Activated naive CD8-positive, alpha-beta T cell treated with anti-CD3 and anti-CD28 coated beads for 36 hours (primary cell): ENCODE data around the gene TLX1. TPM values are rescaled to one million over a fixed set of nuclear protein-coding genes. Genes with fewer than 3 reads are reported as not detected.

Source experiments
- DNase-seq: peaks from one replicate; pipeline ENCODE4 v3.0.0; 2021
- H3K27ac Mint-ChIP-seq: one replicate; pipeline ENCODE4 v1.8.0; 2022; ENCODE audit warnings: mild to moderate bottlenecking, moderate library complexity, mixed read lengths
- H3K27me3 Mint-ChIP-seq: one replicate; pipeline ENCODE4 v1.8.0; 2022; ENCODE audit warnings: mild to moderate bottlenecking, mixed read lengths
- H3K36me3 Mint-ChIP-seq: one replicate; pipeline ENCODE4 v1.8.0; 2021; ENCODE audit warnings: mild to moderate bottlenecking, mixed read lengths
- H3K4me1 Mint-ChIP-seq: one replicate; pipeline ENCODE4 v1.8.0; 2021; ENCODE audit warnings: mixed read lengths
- H3K4me3 Mint-ChIP-seq: one replicate; pipeline ENCODE4 v1.8.0; 2022; ENCODE audit warnings: mild to moderate bottlenecking, moderate library complexity, mixed read lengths
- H3K9me3 Mint-ChIP-seq: one replicate; pipeline ENCODE4 v1.8.0; 2022; ENCODE audit warnings: mixed read lengths
- total RNA-seq, 2 experiments: library from RNA; stranded (reverse); gene quantifications; one replicate each; pipeline ENCODE4 v1.2.3, GENCODE V29; 2021

Gene TLX1
- total RNA-seq, 2 experiments from 2014 or later: not detected

- H3K27ac Mint-ChIP-seq: peak overlapping the region; percentile 9
- peaks cover 92% of the 10 kb centered on the region for H3K27me3 Mint-ChIP-seq
- peaks cover 42% of the 10 kb centered on the region for H3K4me1 Mint-ChIP-seq
- no peak overlapping the region for H3K4me3 Mint-ChIP-seq
- H3K9me3 Mint-ChIP-seq: no peaks in the 10 kb centered on the region
- no peaks in the 10 kb centered on the region for H3K36me3 Mint-ChIP-seq
- DNase-seq: no peak
Observed at GRCh38 chr10:101136007-101136707, 5.1 kb downstream of the TLX1 start.

GRCh38 chr10:101136708-101137121 is 5.6 kb downstream of the TLX1 start:
- no peak overlapping the region for H3K27ac Mint-ChIP-seq
- H3K36me3 Mint-ChIP-seq: no peaks in the 10 kb centered on the region
- peaks cover 42% of the 10 kb centered on the region for H3K4me1 Mint-ChIP-seq
- no peaks in the 10 kb centered on the region for H3K9me3 Mint-ChIP-seq
- H3K27me3 Mint-ChIP-seq: peaks cover 97% of the 10 kb centered on the region
- no peak for DNase-seq
- H3K4me3 Mint-ChIP-seq: no peak overlapping the region

GRCh38 chr10:101137271-101137670 is 6.2 kb downstream of the TLX1 start:
- Mint-ChIP-seq H3K4me1 (peaks cover 40% of the 10 kb centered on the region), H3K4me3 (no peak overlapping the region), H3K27ac (no peak overlapping the region), H3K9me3 (no peaks in the 10 kb centered on the region), H3K27me3 (peaks cover 99% of the 10 kb centered on the region), H3K36me3 (no peaks in the 10 kb centered on the region)
- DNase-seq: no peak

- Mint-ChIP-seq H3K27me3 (peaks cover 99% of the 10 kb centered on the region), H3K36me3 (no peaks in the 10 kb centered on the region), H3K4me3 (no peak overlapping the region), H3K4me1 (peaks cover 32% of the 10 kb centered on the region), H3K9me3 (no peaks in the 10 kb centered on the region), H3K27ac (no peak overlapping the region)
- no peak for DNase-seq
Observed at GRCh38 chr10:101138788-101139420, 7.8 kb downstream of the TLX1 start.

GRCh38 chr10:101139421-101139911 is 8.4 kb downstream of the TLX1 start:
- no peak overlapping the region for H3K4me3 Mint-ChIP-seq
- H3K27me3 Mint-ChIP-seq: peaks cover 99% of the 10 kb centered on the region
- no peak overlapping the region for H3K27ac Mint-ChIP-seq
- H3K9me3 Mint-ChIP-seq: no peaks in the 10 kb centered on the region
- no peak for DNase-seq
- H3K4me1 Mint-ChIP-seq: peaks cover 31% of the 10 kb centered on the region
- H3K36me3 Mint-ChIP-seq: no peaks in the 10 kb centered on the region

GRCh38 chr10:101140084-101140949 is 9.2 kb downstream of the TLX1 start:
- no peak for DNase-seq
- Mint-ChIP-seq H3K36me3 (no peaks in the 10 kb centered on the region), H3K4me1 (peaks cover 28% of the 10 kb centered on the region), H3K4me3 (no peak overlapping the region), H3K9me3 (no peaks in the 10 kb centered on the region), H3K27ac (no peak overlapping the region), H3K27me3 (peaks cover 99% of the 10 kb centered on the region)

- H3K4me3 Mint-ChIP-seq: no peak overlapping the region
- no peak for DNase-seq
- no peaks in the 10 kb centered on the region for H3K9me3 Mint-ChIP-seq
- peaks cover 20% of the 10 kb centered on the region for H3K4me1 Mint-ChIP-seq
- H3K36me3 Mint-ChIP-seq: no peaks in the 10 kb centered on the region
- peaks cover 99% of the 10 kb centered on the region for H3K27me3 Mint-ChIP-seq
- no peak overlapping the region for H3K27ac Mint-ChIP-seq
Observed at GRCh38 chr10:101140950-101141615, 10.0 kb downstream of the TLX1 start.

- DNase-seq: peak; percentile 83
- peaks cover 99% of the 10 kb centered on the region for H3K27me3 Mint-ChIP-seq
- H3K4me1 Mint-ChIP-seq: peaks cover 19% of the 10 kb centered on the region
- H3K27ac Mint-ChIP-seq: no peak overlapping the region
- no peak overlapping the region for H3K4me3 Mint-ChIP-seq
- no peaks in the 10 kb centered on the region for H3K36me3 Mint-ChIP-seq
- H3K9me3 Mint-ChIP-seq: no peaks in the 10 kb centered on the region
Observed at GRCh38 chr10:101141616-101142532, 10.8 kb downstream of the TLX1 start.

- no peaks in the 10 kb centered on the region for H3K36me3 Mint-ChIP-seq
- H3K4me3 Mint-ChIP-seq: no peak overlapping the region
- no peak for DNase-seq
- H3K27me3 Mint-ChIP-seq: peaks cover 99% of the 10 kb centered on the region
- H3K4me1 Mint-ChIP-seq: peaks cover 16% of the 10 kb centered on the region
- no peak overlapping the region for H3K27ac Mint-ChIP-seq
- no peaks in the 10 kb centered on the region for H3K9me3 Mint-ChIP-seq
Observed at GRCh38 chr10:101142533-101143344, 11.6 kb downstream of the TLX1 start.

GRCh38 chr10:101143345-101143630 is 12.2 kb downstream of the TLX1 start:
- Mint-ChIP-seq H3K27me3 (peaks cover 98% of the 10 kb centered on the region), H3K4me1 (peaks cover 11% of the 10 kb centered on the region), H3K27ac (no peak overlapping the region), H3K36me3 (no peaks in the 10 kb centered on the region), H3K9me3 (no peaks in the 10 kb centered on the region), H3K4me3 (no peak overlapping the region)
- DNase-seq: no peak

- Mint-ChIP-seq H3K9me3 (no peaks in the 10 kb centered on the region), H3K4me1 (peaks cover 8% of the 10 kb centered on the region), H3K27me3 (peaks cover 97% of the 10 kb centered on the region), H3K4me3 (no peak overlapping the region), H3K36me3 (no peaks in the 10 kb centered on the region), H3K27ac (no peak overlapping the region)
- DNase-seq: no peak
Observed at GRCh38 chr10:101144053-101144452, 13.0 kb downstream of the TLX1 start.

GRCh38 chr10:101145145-101145544 is 14.0 kb downstream of the TLX1 start:
- DNase-seq: no peak
- Mint-ChIP-seq H3K27me3 (peaks cover 96% of the 10 kb centered on the region), H3K4me1 (peaks cover 4% of the 10 kb centered on the region), H3K27ac (no peak overlapping the region), H3K4me3 (no peak overlapping the region), H3K36me3 (no peaks in the 10 kb centered on the region), H3K9me3 (no peaks in the 10 kb centered on the region)

- H3K27me3 Mint-ChIP-seq: peaks cover 94% of the 10 kb centered on the region
- H3K4me1 Mint-ChIP-seq: no peaks in the 10 kb centered on the region
- no peak overlapping the region for H3K27ac Mint-ChIP-seq
- no peak overlapping the region for H3K4me3 Mint-ChIP-seq
- DNase-seq: no peak
- no peaks in the 10 kb centered on the region for H3K36me3 Mint-ChIP-seq
- no peaks in the 10 kb centered on the region for H3K9me3 Mint-ChIP-seq
Observed at GRCh38 chr10:101145750-101146391, 14.8 kb downstream of the TLX1 start.
